GM03348 (cell line): ENCODE data around the gene PDLIM7.
A peak's percentile ranks its signal among the peaks of the same experiment; 100 is the strongest.

Experiments used
- DNase-seq: peaks from one replicate; pipeline ENCODE4 v3.0.0; 2012; ENCODE audit warnings: low spot score

Gene PDLIM7

GRCh38 chr5:177473443-177474001 is 23.9 kb downstream of the PDLIM7 start, which contains the start of gene DBN1:
Gene DBN1 (minus strand): TSS chr5:177473634. CDS start chr5:177473521, 113 bp downstream.
- DNase-seq = peak; percentile 96

- DNase-seq = peak; percentile 78
These were observed 24.7 kb downstream of the PDLIM7 start for GRCh38 chr5:177472460-177473442.

- peak; percentile 69 for DNase-seq
These were observed 25.6 kb downstream of the PDLIM7 start for GRCh38 chr5:177471610-177472356.

GRCh38 chr5:177470759-177471536 is 26.5 kb downstream of the PDLIM7 start:
- no peak for DNase-seq

- DNase-seq = no peak
These were observed 27.5 kb downstream of the PDLIM7 start for GRCh38 chr5:177469750-177470525.

GRCh38 chr5:177468685-177469628 is 28.4 kb downstream of the PDLIM7 start:
- peak; percentile 72 for DNase-seq

GRCh38 chr5:177468329-177468684 is 29.1 kb downstream of the PDLIM7 start:
- no peak for DNase-seq

- DNase-seq = no peak
These were observed 30.0 kb downstream of the PDLIM7 start for GRCh38 chr5:177467436-177467835.

GRCh38 chr5:177466861-177467260 is 30.5 kb downstream of the PDLIM7 start:
- DNase-seq = no peak

- no peak for DNase-seq
These were observed 32.4 kb downstream of the PDLIM7 start for GRCh38 chr5:177465044-177465443.

GRCh38 chr5:177462021-177462670 is 35.3 kb downstream of the PDLIM7 start:
- no peak for DNase-seq

GRCh38 chr5:177459819-177460628 is 37.4 kb downstream of the PDLIM7 start:
- DNase-seq = no peak

- DNase-seq = no peak
These were observed 38.0 kb downstream of the PDLIM7 start for GRCh38 chr5:177459357-177459756.

- DNase-seq = no peak
These were observed 38.5 kb downstream of the PDLIM7 start for GRCh38 chr5:177458912-177459350.

GRCh38 chr5:177457852-177458681 is 39.3 kb downstream of the PDLIM7 start:
- no peak for DNase-seq

- peak; percentile 94 for DNase-seq
These were observed 40.2 kb downstream of the PDLIM7 start for GRCh38 chr5:177456976-177457851.
